ENCODE data around the gene KRTAP10-5.
"Not testable (repeated sequence)": the region's sequence is repeated elsewhere in the genome, so short reads cannot be mapped to it uniquely, and the experiment has no call there.

The KRTAP10-5 gene

GRCh38 chr21:44614961-44615391, 34.6 kb upstream of the KRTAP10-5 start:
- DNase-seq (ENCODE audit: insufficient read length, low spot score) (no peak), FAIRE-seq (no peak)
- TF ChIP-seq CTCF (IDR thresholded peaks at IDR 0.05; ENCODE audit: insufficient read depth, missing control alignments), result no peak

- no peak for TF ChIP-seq CTCF (IDR thresholded peaks at IDR 0.05; ENCODE audit: insufficient read depth, missing control alignments)
- FAIRE-seq (no peak), DNase-seq (ENCODE audit: insufficient read length, low spot score) (no peak)
These were observed 33.8 kb upstream of the KRTAP10-5 start for GRCh38 chr21:44614161-44614631.

GRCh38 chr21:44613386-44614155, 33.2 kb upstream of the KRTAP10-5 start:
- no peak for DNase-seq (ENCODE audit: insufficient read length, low spot score)
- no peak for FAIRE-seq
- no peak for TF ChIP-seq CTCF (IDR thresholded peaks at IDR 0.05; ENCODE audit: insufficient read depth, missing control alignments)

- TF ChIP-seq CTCF (IDR thresholded peaks at IDR 0.05; ENCODE audit: insufficient read depth, missing control alignments), result no peak
- no peak for DNase-seq (ENCODE audit: insufficient read length, low spot score)
- no peak for FAIRE-seq
These were observed 32.3 kb upstream of the KRTAP10-5 start for GRCh38 chr21:44612669-44613229.

- no peak for DNase-seq (ENCODE audit: insufficient read length, low spot score)
- FAIRE-seq, result no peak
- TF ChIP-seq CTCF (IDR thresholded peaks at IDR 0.05; ENCODE audit: insufficient read depth, missing control alignments), result no peak
These were observed 31.7 kb upstream of the KRTAP10-5 start, which contains the start of gene KRTAP10-8 for GRCh38 chr21:44612029-44612486. KRTAP10-8 (plus strand) TSS chr21:44612079; CDS start chr21:44612101, 22 bp downstream.

GRCh38 chr21:44611551-44611950, 31.1 kb upstream of the KRTAP10-5 start:
- TF ChIP-seq CTCF (IDR thresholded peaks at IDR 0.05; ENCODE audit: insufficient read depth, missing control alignments), result no peak
- no peak for DNase-seq (ENCODE audit: insufficient read length, low spot score)
- no peak for FAIRE-seq

GRCh38 chr21:44610157-44610843, 29.9 kb upstream of the KRTAP10-5 start:
- DNase-seq (ENCODE audit: insufficient read length, low spot score); FAIRE-seq: not testable (repeated sequence)

Data from D721Med (cell line).